OCI-M2 (cell line): ENCODE results near the gene PKIG.
"Not testable (repeated sequence)": the region's sequence is repeated elsewhere in the genome, so short reads cannot be mapped to it uniquely, and the experiment has no call there.

ENCODE experiments used
- DNase-seq: peaks from one replicate; lab custom pipeline; 2025; ENCODE audit not compliant: unreplicated experiment; lab: John Stamatoyannopoulos, UW

Gene PKIG

DNA sequence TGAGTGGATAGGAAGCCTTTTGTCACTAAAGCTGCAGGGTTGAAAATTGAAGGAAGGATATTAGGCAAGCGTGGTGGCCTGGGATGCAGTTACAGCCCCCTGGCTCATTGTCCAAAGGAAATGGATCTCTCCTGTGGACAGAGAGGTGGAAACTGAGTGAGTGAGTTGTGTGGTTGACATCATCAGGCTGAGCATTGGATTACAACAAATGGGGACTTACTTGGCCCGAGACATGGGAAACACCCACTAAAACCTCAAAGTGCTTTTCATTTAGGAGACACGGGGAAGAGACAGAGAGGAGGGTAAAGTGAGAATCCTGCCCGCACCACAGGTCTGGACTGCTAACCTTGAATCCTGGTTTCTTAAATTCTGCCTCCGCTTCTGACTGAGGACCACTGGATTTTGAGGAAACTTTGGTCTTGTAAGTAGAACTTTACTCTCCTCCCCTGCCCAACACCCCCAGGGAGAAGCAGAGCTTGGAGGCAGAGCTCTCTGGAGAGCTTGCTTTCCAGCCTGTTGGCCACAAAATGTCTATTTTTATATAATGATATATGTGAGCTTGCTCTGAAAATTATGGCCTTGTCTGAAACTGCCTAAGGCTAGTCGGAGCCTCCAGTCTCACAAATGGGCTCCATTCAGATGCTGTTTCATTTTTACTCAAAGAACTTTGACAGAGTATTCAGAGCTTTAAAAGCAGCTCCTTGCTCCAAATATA is at the start of gene PKIG:
Gene PKIG (plus strand): TSS at position 269 of the 715 bp plus-strand sequence. CDS start 31,978 bp downstream, outside the sequence.
- DNase-seq: no peak

DNA sequence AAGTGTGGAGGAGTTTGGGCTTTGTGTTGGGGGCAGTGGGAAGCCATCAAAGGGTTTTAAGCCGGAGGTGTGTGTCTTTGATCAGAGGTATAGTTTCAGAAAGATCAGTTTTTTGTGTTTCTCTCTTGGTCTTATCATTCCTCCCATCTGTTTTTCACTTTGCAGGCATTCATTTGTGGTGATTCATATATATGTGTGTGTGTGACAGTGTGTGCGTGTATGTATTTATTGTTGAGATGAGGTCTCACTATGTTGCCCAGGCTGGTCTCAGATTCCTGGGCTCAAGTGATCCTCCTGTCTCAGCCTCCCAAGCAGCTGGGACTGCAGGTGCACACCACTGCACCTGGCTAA is 49.4 kb upstream of the PKIG start:
- DNase-seq: no peak

DNA sequence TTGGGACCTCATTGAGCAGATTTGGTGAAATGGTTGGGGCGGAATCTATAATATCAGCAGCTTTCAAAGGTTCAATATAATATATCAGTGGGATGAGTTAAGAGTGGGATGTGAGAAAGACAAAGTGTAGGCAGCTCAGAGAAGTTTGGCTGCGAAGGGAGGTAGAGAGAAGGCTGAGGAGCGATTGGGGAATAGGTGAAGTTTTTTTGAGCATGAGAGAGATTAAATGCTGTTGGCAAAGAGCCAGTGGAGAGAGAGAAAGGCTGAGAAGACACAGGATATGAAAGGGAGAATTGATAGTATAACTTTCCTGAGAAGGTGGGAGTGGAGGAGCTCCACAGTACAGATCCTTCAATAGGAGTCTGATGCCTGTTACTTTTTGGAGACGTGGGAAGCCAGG is 48.5 kb upstream of the PKIG start:
- DNase-seq: no peak

DNA sequence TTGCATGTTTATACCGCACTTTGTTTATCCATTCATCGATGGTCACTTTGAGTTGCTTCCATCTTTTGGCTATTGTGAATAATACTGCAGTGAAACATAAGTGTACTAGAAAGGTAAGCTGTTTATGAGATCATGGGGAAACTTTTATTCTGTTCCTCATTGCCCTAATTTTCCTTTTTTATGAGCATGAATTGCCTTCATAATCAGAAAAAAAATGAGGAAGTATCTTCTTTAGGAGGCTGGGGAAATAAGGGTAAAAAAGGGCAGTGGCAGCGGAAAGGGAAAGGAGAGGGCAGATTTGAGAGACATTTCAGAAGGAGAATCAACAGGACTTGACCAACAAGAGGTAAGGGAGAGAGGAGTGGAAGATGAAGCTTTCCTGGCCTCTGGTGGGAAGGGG is 46.2 kb upstream of the PKIG start:
- no peak for DNase-seq

DNA sequence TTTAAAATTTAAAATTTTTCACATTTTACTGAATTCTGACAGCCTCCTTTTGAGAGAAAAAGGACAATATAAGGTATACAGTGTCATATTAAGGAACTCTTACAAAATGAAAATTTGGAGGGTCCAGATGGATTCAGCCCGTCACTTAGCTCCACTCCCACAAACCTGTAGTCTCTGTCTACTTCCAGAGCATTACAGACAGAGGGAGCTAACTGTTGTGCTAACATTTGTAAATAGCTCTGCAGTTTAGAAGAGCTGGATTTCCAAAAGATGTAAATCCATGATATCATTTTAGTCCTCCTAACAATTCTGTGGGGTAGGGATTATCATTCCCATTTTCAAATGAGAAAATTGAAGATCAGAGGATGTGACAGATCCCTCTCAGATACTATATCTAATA is 44.4 kb upstream of the PKIG start:
- no peak for DNase-seq

DNA sequence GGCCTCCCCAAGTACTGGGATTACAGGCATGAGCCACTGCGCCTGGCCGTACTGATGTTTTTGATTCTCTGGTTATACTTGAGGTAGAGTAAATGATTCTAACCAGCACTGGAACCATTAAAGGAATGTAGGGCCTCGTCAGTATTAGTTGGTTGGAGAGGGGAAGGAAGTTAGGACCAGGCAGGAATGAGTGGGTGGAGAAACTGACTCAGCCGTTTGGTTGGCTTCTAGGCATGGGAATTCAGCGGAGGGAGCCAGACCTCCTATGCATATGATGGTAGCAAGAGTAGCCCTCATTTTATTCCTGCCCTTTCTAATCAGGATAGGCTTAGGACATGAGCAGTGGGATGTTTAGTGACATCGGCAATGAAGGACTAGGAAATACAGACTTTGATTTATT is 41.5 kb upstream of the PKIG start:
- DNase-seq: no peak

DNA sequence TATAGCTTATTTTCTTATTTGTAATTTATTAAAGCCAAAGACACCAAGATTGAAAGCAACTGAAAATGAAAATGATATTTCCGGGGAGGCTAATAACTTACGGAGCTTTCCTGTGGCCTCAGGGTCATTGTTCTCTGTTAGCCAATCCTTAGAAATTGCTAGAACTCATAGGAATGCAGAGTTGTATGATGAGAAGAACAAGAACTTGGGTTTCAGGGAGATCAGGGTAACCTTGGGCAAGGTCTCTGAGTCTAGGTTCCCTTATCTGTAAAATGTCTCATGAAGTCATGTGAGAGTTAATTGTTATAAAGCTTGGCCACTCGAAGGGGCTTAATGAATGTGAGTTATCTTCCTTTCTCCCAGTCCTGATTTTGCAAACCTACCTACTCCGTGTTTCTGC is 40.4 kb upstream of the PKIG start:
- no peak for DNase-seq

DNA sequence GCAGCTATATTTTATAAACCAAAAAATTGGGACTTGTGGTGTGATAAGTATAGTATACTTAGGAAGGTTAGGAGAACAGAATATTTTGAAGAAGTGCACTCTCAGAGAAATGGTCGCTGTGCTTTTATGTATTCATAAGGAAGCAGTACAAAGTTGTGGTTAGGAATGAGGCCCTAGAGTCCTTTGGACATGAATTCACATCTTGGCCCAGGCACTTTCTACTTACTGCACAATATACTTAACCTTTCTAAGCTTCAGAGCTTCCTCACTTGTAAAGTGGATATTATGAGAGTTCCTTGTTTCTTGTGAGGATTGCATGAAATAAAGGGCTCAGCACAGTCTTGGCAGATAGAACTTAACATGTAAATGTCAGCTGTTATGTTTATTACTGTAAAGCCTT is 39.5 kb upstream of the PKIG start:
- DNase-seq: no peak

DNA sequence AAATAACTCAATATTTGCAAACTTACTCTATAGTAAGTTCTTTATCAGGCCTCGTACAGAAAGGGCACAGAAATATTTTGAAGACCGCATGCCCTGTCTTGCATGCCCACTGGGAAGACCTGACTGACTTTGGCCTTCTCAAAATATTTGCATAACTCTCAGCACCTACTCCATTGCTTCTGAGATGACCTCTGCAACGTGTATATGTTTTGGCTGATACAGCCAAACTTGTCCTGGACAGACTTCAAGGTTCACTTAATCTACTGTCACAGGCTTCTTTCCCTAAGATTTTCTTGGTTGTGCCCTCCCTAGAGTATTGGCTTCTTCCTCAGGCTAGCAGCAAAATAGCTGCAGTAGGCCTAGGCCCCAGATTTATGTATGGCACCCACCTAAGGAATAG is 39.0 kb upstream of the PKIG start:
- DNase-seq: no peak

DNA sequence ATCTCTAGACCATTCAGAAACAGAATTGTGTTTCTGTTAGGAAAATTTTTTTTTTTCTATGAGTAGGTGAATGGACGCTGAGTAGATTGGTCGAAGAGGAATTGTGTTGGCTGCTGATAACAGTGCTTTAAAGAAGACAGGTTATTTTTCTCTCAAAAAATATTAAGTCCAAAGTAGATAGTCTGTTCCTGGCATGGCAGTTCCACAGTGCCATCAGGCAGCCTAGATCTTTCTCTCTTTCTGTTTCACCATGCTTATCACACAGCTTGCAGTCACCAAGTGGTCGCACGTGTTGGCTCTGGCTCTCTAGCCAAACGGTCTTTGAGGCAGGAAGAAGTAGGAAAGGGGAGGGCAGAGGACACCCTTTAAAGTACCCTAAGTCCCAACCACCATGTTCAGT is 38.1 kb upstream of the PKIG start:
- DNase-seq: peak; percentile 89

DNA sequence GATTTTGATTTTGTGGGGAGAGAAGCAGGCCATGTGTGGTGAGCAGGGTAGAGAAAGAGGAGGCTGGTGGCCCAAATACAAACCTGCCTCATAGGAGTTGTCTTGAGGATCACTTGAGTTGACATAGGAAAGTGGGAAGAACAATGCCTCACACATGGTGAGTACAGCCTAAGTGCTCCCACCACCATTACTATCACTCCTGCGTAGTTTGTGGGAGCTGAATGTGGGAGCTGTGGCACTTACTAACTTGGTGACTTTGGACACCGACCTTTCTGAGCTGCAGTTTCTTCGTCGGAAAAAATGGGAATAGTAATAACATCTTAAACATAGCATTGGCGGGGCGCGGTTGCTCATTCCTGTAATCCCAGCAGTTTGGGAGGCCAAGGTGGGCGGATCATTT is 35.0 kb upstream of the PKIG start:
- DNase-seq: no peak

DNA sequence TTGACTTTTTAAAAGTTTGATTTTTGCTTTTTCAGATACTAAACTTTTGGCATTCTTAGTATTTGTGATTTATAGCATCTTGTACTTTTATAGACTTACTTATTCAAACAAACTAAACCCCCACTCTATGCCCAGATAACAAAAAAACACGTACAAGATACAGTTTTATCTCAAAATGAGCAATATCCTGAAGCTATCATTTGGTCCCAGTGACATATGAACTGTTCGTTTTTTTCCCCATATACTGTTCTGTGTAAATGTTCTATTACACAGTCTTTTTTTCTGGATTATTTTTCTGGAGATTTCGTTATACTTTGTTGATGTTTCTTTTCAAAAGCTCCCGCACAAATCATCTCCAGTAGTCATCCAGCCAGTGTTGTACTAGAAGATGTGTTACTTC is 33.3 kb upstream of the PKIG start:
- no peak for DNase-seq

DNA sequence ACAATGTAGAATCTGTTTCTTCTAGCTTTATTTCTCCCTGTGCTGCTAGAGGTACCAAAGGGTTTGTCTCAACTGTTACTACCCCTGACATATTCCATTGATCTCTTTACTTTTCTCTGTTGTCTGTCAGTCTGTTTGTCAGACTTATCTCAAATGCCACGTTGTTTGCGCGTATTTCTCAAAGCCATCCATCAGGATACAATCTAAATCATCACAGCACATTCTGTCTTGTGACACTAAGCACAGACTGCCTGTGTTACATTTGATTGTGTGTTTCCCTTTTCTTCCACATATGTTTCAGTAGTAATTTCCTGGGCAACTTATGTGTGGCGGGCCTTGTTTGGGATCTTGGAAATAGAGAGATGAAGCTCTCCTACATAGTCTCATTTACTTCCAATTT is 30.3 kb upstream of the PKIG start:
- no peak for DNase-seq

DNA sequence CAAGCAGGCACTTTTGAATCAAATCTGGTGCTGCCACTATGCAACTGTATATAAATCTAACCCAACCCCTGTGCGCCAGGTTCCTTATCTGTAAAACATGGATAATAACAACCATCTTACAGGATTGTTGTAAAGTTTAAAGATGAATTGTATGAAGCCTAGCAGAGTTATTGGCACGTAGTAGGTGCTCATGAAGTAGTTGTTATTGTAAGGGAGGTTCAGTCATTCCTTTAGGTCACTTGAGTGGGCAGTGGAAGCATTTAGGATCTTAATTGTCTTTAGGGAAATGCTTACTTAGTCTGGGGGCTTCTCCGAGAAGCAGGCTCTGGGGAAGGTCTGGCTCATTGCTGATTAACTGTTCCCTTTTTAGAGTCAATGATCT is 29.8 kb upstream of the PKIG start:
- peak; percentile 86 for DNase-seq

DNA sequence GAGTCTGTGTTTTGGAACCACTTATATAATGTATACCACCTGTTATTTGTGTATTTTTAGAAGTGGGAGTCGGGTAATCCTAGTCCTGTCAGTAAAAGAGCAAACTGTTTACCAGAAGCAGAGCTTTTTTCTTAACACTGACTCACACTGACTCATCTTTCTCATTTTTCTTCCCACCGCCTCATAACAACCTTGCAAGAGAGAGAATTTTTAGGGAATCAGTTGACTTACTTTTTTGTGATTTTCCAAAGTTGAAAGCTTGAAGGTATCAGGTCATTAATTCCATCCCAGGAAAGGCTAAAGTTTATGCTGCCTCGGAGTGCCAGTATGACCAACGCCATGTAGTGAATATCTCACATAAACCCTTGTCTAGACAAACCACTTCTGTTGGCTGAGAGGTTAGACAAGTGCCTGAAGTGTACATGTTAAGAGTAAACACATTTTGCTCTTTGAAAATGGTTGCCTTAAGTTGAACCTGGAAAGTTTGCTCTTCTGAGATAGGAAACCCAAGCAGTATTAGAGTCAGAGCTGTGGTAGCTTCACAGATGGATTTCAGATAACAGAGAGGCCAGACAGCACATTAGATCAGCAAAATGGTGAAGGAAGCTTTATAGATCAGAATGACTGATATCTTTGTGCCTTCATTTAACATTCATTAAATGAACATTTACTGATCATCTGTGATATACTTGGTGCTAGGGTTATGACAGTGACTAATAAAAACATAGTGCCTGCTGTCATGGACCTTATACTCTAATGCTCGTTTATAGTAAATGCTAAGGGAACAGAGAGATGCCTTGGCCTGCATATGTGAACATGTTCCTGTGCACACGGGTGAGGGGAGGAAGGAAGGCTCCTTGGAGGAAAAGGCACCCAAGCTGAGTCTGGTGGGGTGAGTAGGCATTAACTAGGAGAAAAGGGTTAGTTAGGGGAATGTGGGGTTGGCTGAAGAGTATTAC is 29.1 kb upstream of the PKIG start:
- no peak for DNase-seq

DNA sequence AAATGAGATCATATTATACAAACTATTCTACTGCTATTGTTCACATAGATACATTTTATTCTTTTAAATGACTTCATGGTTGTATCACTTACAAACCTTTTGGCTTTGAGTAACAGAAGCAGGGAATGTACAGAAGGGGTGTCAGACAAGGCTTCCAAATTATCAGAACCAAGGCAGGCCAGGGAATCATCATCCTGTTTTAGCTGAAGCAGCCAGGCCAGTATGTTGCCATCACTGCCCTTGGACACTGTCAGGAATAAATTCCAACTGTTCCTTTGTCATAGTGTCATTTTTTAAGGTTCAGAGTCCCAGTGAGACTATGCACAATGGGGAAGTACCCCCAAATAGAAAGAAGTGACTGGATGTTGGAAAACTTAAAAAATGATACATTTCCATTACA is 23.1 kb upstream of the PKIG start:
- DNase-seq: no peak

DNA sequence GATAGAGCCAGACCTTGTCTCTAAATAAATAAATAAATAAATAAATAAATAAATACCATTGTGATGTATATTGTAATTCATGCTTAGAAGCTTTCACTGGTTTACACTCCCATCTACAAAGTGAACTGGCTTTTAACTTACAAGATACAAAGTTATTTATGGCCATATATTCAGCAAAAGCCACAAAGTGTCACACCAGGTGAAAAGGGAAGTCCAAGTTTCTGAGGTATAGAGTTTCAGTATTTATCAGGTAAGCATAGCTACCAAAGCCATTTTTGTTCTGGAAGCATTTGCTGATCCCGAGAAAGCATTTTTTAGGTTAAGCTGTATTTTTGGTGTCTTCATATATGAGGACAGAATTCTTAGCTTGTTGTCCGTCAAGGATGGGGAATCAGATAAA is 22.1 kb upstream of the PKIG start:
- no peak for DNase-seq

DNA sequence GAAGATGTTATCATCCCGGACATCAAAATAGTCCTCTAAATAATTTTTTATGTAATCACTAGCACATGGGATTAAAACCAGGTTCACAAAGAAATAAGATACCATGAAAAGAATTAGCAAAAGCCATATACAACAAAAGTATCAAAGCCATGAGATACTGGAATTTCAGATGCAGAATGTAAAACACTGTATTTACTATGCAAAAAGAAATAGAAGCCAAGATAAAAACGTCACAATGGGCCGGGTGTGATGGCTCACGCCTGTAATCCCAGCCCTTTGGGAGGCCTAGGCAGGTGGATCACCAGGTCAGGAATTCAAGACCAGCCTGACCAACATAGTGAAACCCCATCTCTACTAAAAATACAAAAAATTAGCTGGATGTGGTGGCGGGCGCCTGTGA is 21.6 kb upstream of the PKIG start:
- DNase-seq: not testable (repeated sequence)

DNA sequence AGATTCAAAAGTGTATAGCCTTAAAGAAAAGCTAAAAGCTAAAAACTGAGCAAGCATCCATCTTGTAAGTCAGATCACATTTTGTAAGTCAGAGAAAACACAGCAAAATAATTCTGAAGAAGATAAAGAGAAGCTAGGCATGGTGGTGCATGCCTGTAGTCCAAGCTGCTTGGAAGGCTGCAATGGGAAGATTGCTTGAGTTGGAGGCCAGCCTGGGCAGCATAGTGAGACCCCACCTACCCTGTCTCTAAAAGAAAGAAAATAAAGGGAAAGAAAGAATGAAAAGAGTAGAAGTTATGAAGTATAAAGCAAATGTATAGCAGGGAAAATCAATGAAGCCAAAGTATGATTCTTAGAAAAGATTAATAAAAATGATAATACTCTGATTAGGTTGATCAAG is 20.5 kb upstream of the PKIG start:
- no peak for DNase-seq

DNA sequence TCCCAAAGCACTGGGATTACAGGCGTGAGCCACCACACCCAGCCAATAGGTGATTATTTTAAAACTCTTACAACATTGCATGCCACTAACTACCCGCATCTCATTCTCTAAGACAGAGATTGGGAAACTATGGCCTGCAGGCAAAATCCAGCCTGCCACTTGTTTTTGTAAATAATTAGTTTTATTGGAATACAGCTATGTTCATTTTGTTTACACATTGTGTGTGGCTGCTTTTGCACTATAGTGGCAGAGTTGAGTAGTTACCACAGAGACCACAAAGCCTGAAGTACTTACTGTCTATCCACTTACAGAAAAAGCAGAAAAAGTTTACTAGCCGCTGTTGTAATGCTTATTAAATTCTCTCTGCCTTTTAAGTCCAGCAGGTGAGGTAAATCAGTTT is 16.4 kb upstream of the PKIG start:
- no peak for DNase-seq

DNA sequence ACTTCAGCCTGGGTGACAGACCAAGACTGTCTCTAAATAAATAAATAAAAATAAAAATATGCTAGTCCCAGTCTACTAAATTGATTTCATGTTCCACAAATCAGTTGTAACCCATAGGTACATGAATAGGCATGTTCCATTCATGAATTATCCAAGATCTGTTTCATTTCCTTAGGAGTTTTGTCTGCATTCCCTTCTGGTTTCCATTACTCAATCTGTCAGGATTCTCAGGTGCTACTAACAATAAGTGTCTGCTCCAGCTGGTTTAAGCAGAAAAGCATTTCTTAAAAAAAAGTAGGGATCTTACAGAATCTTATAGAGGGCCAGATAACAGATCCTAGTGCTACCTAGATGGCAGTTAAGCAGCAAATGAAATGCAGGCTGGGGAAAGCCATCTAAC is 15.6 kb upstream of the PKIG start:
- DNase-seq: no peak

DNA sequence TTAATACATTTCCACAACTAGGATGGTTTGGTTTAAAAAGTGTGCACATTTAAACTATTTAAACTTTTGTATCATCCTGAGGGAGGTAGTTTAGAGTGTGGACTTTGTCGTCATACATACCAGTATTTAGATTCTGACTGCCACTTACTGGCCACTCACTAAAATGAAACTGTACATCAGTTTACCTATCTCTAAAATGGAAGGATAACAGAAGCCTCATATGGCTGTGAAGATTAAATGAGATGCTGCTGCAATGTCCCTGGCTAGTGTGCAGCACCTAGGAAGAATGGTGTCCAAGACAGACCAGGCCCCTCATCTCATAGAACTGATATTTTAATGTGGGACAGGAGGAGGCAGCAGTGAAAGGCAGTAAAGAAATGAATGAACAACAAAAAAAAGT is 12.0 kb upstream of the PKIG start:
- DNase-seq: no peak
